Smooth muscle cell (in vitro differentiated cells): ENCODE results near the gene MAP6. TPM values are rescaled to one million over a fixed set of nuclear protein-coding genes. Genes with fewer than 3 reads are reported as not detected.

ENCODE experiments used
- DNase-seq: peaks from one replicate; lab custom pipeline; 2025; ENCODE audit not compliant: unreplicated experiment; lab: John Stamatoyannopoulos, UW
- H2AFZ ChIP-seq: fragments of 200-600 bp; sonication (generic); 2 replicates; pipeline ENCODE4 v1.6.0; 2016; ENCODE audit warnings: antibody characterized with exemption, low read depth, mild to moderate bottlenecking
- H3F3A ChIP-seq: fragments of 200-600 bp; sonication (generic); 2 replicates; pipeline ENCODE4 v1.6.0; 2017; ENCODE audit warnings: antibody characterized with exemption, low read depth
- H3K27ac ChIP-seq: fragments of 200-600 bp; sonication (generic); 2 replicates; pipeline ENCODE4 v1.5.1; 2016; ENCODE audit warnings: low read depth, mild to moderate bottlenecking
- H3K27me3 ChIP-seq: fragments of 200-600 bp; sonication (generic); 2 replicates; pipeline ENCODE4 v1.6.1; 2016; ENCODE audit warnings: low read depth, mild to moderate bottlenecking
- H3K36me3 ChIP-seq: fragments of 200-600 bp; sonication (generic); 2 replicates; pipeline ENCODE4 v1.5.1; 2016; ENCODE audit warnings: low read depth
- H3K4me1 ChIP-seq: fragments of 200-600 bp; sonication (generic); 2 replicates; pipeline ENCODE4 v1.5.1; 2016; ENCODE audit warnings: low read depth
- H3K4me2 ChIP-seq: fragments of 200-600 bp; sonication (generic); 2 replicates; pipeline ENCODE4 v1.6.0; 2016; ENCODE audit warnings: mild to moderate bottlenecking
- H3K4me3 ChIP-seq: fragments of 200-600 bp; sonication (generic); 2 replicates; pipeline ENCODE4 v1.5.1; 2016; ENCODE audit warnings: mild to moderate bottlenecking
- H3K79me2 ChIP-seq: fragments of 200-600 bp; sonication (generic); 2 replicates; pipeline ENCODE4 v1.6.0; 2016; ENCODE audit warnings: low read depth, mild to moderate bottlenecking
- H3K9ac ChIP-seq: fragments of 200-600 bp; sonication (generic); 2 replicates; pipeline ENCODE4 v1.6.0; 2016; ENCODE audit warnings: low read depth
- H3K9me3 ChIP-seq: fragments of 200-600 bp; sonication (generic); replicated peaks from 2 replicates; pipeline ENCODE4 v1.5.1; 2016; ENCODE audit warnings: low read depth
- H4K20me1 ChIP-seq: fragments of 200-600 bp; sonication (generic); 2 replicates; pipeline ENCODE4 v1.6.0; 2016; ENCODE audit warnings: low read depth
- CTCF ChIP-seq: fragments of 200-600 bp; sonication (generic); IDR thresholded peaks from 2 replicates; pipeline ENCODE4 v1.5.1; 2017; ENCODE audit warnings: borderline replicate concordance, mild to moderate bottlenecking, antibody characterized with exemption; ENCODE audit not compliant: insufficient read depth, poor library complexity, severe bottlenecking
- WGBS: methylation state at CpG from one replicate; pipeline ENCODE4 v1.1.7; 2016; ENCODE audit warnings: low lambda C conversion rate; 5-methylcytosine and 5-hydroxymethylcytosine counted together
- polyA plus RNA-seq: library from polyadenylated mRNA; unstranded; fragments of >200 nt; fragmentation: Nextera tagmentation; extraction: Ambion mirVana; gene quantifications from 2 replicates; pipeline ENCODE4 v1.2.1, GENCODE V29; 2016
- total RNA-seq: library from RNA; depleted of rRNA; stranded (reverse); fragments of >200 nt; gene quantifications from 2 replicates; pipeline ENCODE4 v1.2.3, GENCODE V29; 2014

Gene MAP6
- total and polyA plus RNA-seq, 2 experiments from 2014 or later: 0.22 to 0.43 TPM

- peaks cover 65% of the 10 kb centered on the region for H4K20me1 ChIP-seq
These were observed 104.8 kb downstream of the MAP6 start for GRCh38 chr11:75563978-75564552.

GRCh38 chr11:75563501-75563977 lies 105.3 kb downstream of the MAP6 start:
- Histone ChIP-seq H3K4me3 (peak overlapping the region; percentile 95), H3K4me1 (peaks cover 45% of the 10 kb centered on the region), H3K36me3 (no peaks in the 10 kb centered on the region), H3K27ac (peak overlapping the region; percentile 99), H3K4me2 (peak overlapping the region; percentile 94), H3K27me3 (no peaks in the 10 kb centered on the region), H3K9me3 (no peaks in the 10 kb centered on the region), H3F3A (peaks cover 70% of the 10 kb centered on the region), H2AFZ (no peak overlapping the region), H4K20me1 (peaks cover 60% of the 10 kb centered on the region), H3K79me2 (peaks cover 64% of the 10 kb centered on the region), H3K9ac (peak overlapping the region; percentile 99)
- DNase-seq: no peak
- WGBS: 2% methylated on average over 5 of the region's 5 CpGs
- no peak for TF ChIP-seq CTCF

More at GRCh38 chr11:75563978-75564552, 104.8 kb downstream of the MAP6 start:
- H3K9me3 ChIP-seq: no peaks in the 10 kb centered on the region
- peaks cover 40% of the 10 kb centered on the region for H3K4me1 ChIP-seq
- peaks cover 68% of the 10 kb centered on the region for H3F3A ChIP-seq
- peaks cover 69% of the 10 kb centered on the region for H3K79me2 ChIP-seq
- H3K36me3 ChIP-seq: no peaks in the 10 kb centered on the region
- peak; percentile 42 for DNase-seq
- peak overlapping the region; percentile 99 for H3K9ac ChIP-seq
- peak overlapping the region; percentile 95 for H3K4me3 ChIP-seq
- H3K4me2 ChIP-seq: peak overlapping the region; percentile 94
- no peak overlapping the region for H2AFZ ChIP-seq
- peak overlapping the region; percentile 99 for H3K27ac ChIP-seq
- TF ChIP-seq CTCF: peak; percentile 47
- WGBS: 2% methylated on average over 9 of the region's 9 CpGs
- H3K27me3 ChIP-seq: no peaks in the 10 kb centered on the region

- Histone ChIP-seq H3K9ac (peak overlapping the region; percentile 99), H3K4me3 (peak overlapping the region; percentile 95), H3K4me2 (peak overlapping the region; percentile 94), H3K4me1 (peaks cover 47% of the 10 kb centered on the region), H3K36me3 (no peaks in the 10 kb centered on the region), H3K27ac (peak overlapping the region; percentile 99), H3F3A (peaks cover 66% of the 10 kb centered on the region), H3K9me3 (no peaks in the 10 kb centered on the region), H4K20me1 (peaks cover 54% of the 10 kb centered on the region), H3K27me3 (no peaks in the 10 kb centered on the region), H2AFZ (no peak overlapping the region), H3K79me2 (peaks cover 58% of the 10 kb centered on the region)
- under 1% methylated on average over 16 of the region's 16 CpGs for WGBS
- DNase-seq: no peak
- TF ChIP-seq CTCF: no peak
These were observed 105.9 kb downstream of the MAP6 start for GRCh38 chr11:75562836-75563484.
